Measurements from ENCODE around the gene HSP90AA1.
"Not testable (repeated sequence)": the region's sequence is repeated elsewhere in the genome, so short reads cannot be mapped to it uniquely, and the experiment has no call there.

Gene HSP90AA1

GRCh38 chr14:102074415-102074964 lies 12.4 kb downstream of the HSP90AA1 start:
- Histone ChIP-seq H3K79me2 (ENCODE audit: insufficient read depth, low read length) (no peaks in the 10 kb centered on the region), H3K9ac (ENCODE audit: low read depth, low read length) (no peak overlapping the region), H4K20me1 (ENCODE audit: insufficient read depth, low read length) (peaks cover 2% of the 10 kb centered on the region; the same call in 1 of the 2 replicates), H2AFZ (ENCODE audit: low read depth, low read length) (no peak overlapping the region), H3K9me3 (ENCODE audit: insufficient read depth, low read length, severe bottlenecking) (no peaks in the 10 kb centered on the region), H3K4me2 (ENCODE audit: insufficient read depth, low read length) (no peak overlapping the region), H3K36me3 (ENCODE audit: insufficient read depth, low read length) (peaks cover 11% of the 10 kb centered on the region), H3K27me3 (ENCODE audit: insufficient read depth, low read length, poor library complexity) (no peaks in the 10 kb centered on the region), H3K4me3 (ENCODE audit: low read depth in 1 of 2, low read length in 2 of 2) (no peak overlapping the region), H3K27ac (ENCODE audit: low read length) (no peak overlapping the region), H3K4me1 (ENCODE audit: insufficient read depth, low read length) (no peaks in the 10 kb centered on the region)
- no peak for TF ChIP-seq CTCF (IDR thresholded peaks at IDR 0.05; ENCODE audit: borderline replicate concordance, extremely low read depth, low read length, poor library complexity, severe bottlenecking)
- no peak for TF ChIP-seq EZH2 (IDR thresholded peaks at IDR 0.05; ENCODE audit: borderline replicate concordance, low read depth, low read length, severe bottlenecking)
- DNase-seq (no peak), ATAC-seq (ENCODE audit: insufficient read depth, low read depth) (no peak)

GRCh38 chr14:102071283-102071998 lies 15.4 kb downstream of the HSP90AA1 start:
- ATAC-seq (ENCODE audit: insufficient read depth, low read depth) (no peak), DNase-seq (no peak)
- no peak overlapping the region for H3K4me2 ChIP-seq (ENCODE audit: insufficient read depth, low read length)
- no peaks in the 10 kb centered on the region for H3K27me3 ChIP-seq (ENCODE audit: insufficient read depth, low read length, poor library complexity)
- no peaks in the 10 kb centered on the region for H4K20me1 ChIP-seq (ENCODE audit: insufficient read depth, low read length)
- no peaks in the 10 kb centered on the region for H3K79me2 ChIP-seq (ENCODE audit: insufficient read depth, low read length)
- no peak overlapping the region for H3K9ac ChIP-seq (ENCODE audit: low read depth, low read length)
- no peaks in the 10 kb centered on the region for H3K36me3 ChIP-seq (ENCODE audit: insufficient read depth, low read length)
- no peaks in the 10 kb centered on the region for H3K4me1 ChIP-seq (ENCODE audit: insufficient read depth, low read length)
- no peak for TF ChIP-seq EZH2 (IDR thresholded peaks at IDR 0.05; ENCODE audit: borderline replicate concordance, low read depth, low read length, severe bottlenecking)
- no peak for TF ChIP-seq CTCF (IDR thresholded peaks at IDR 0.05; ENCODE audit: borderline replicate concordance, extremely low read depth, low read length, poor library complexity, severe bottlenecking)
- no peak overlapping the region for H2AFZ ChIP-seq (ENCODE audit: low read depth, low read length)
- H3K27ac ChIP-seq (ENCODE audit: low read length): no peak overlapping the region
- H3K9me3 ChIP-seq (ENCODE audit: insufficient read depth, low read length, severe bottlenecking): no peaks in the 10 kb centered on the region
- no peak overlapping the region for H3K4me3 ChIP-seq (ENCODE audit: low read depth in 1 of 2, low read length in 2 of 2)

GRCh38 chr14:102066041-102066451 lies 20.8 kb downstream of the HSP90AA1 start:
- Histone ChIP-seq H2AFZ (ENCODE audit: low read depth, low read length) (no peak overlapping the region), H3K4me2 (ENCODE audit: insufficient read depth, low read length) (no peak overlapping the region), H3K4me1 (ENCODE audit: insufficient read depth, low read length) (no peaks in the 10 kb centered on the region), H3K36me3 (ENCODE audit: insufficient read depth, low read length) (no peaks in the 10 kb centered on the region), H3K4me3 (ENCODE audit: low read depth in 1 of 2, low read length in 2 of 2) (no peak overlapping the region), H3K9ac (ENCODE audit: low read depth, low read length) (no peak overlapping the region), H3K27ac (ENCODE audit: low read length) (no peak overlapping the region), H4K20me1 (ENCODE audit: insufficient read depth, low read length) (no peaks in the 10 kb centered on the region), H3K9me3 (ENCODE audit: insufficient read depth, low read length, severe bottlenecking) (no peaks in the 10 kb centered on the region), H3K79me2 (ENCODE audit: insufficient read depth, low read length) (no peaks in the 10 kb centered on the region), H3K27me3 (ENCODE audit: insufficient read depth, low read length, poor library complexity) (no peaks in the 10 kb centered on the region)
- TF ChIP-seq EZH2 (IDR thresholded peaks at IDR 0.05; ENCODE audit: borderline replicate concordance, low read depth, low read length, severe bottlenecking) (no peak), CTCF (IDR thresholded peaks at IDR 0.05; ENCODE audit: borderline replicate concordance, extremely low read depth, low read length, poor library complexity, severe bottlenecking) (no peak)
- DNase-seq (no peak), ATAC-seq (ENCODE audit: insufficient read depth, low read depth) (no peak)

- DNase-seq; H3K9me3 ChIP-seq (ENCODE audit: insufficient read depth, low read length, severe bottlenecking); H3K36me3 ChIP-seq (ENCODE audit: insufficient read depth, low read length); H3K9ac ChIP-seq (ENCODE audit: low read depth, low read length); H3K4me3 ChIP-seq (ENCODE audit: low read depth in 1 of 2, low read length in 2 of 2); ATAC-seq (ENCODE audit: insufficient read depth, low read depth); H3K27ac ChIP-seq (ENCODE audit: low read length); H3K79me2 ChIP-seq (ENCODE audit: insufficient read depth, low read length); H4K20me1 ChIP-seq (ENCODE audit: insufficient read depth, low read length); H3K4me2 ChIP-seq (ENCODE audit: insufficient read depth, low read length); H2AFZ ChIP-seq (ENCODE audit: low read depth, low read length); H3K27me3 ChIP-seq (ENCODE audit: insufficient read depth, low read length, poor library complexity); H3K4me1 ChIP-seq (ENCODE audit: insufficient read depth, low read length): not testable (repeated sequence)
These were observed 22.3 kb downstream of the HSP90AA1 start for GRCh38 chr14:102064590-102064989.
